Kidney glomerular epithelial cell (primary cell): Measurements from ENCODE around the gene LCP2.

ENCODE experiments used
- DNase-seq: peaks from one replicate; lab custom pipeline; 2025; lab: John Stamatoyannopoulos, UW

LCP2 gene

DNA sequence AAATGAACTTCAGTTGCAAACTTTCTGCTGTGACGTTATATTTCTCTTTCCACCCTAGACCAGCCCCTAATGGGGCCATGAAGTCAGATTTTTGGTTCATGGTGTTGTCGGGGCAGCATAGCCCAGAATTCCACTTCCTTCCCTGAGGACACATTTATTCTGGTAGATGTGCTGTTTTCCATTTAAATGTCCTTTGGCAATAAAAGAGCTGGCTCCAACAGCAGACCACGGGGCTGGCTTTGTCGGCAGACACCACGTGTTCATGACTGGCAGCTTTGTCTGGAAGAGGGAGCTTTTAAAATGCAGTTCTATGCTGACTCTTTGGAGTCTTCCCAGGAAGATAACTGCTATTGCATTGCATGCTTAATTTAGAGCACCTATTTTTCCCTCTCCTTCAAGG is 17.6 kb upstream of the LCP2 start:
- no peak for DNase-seq

DNA sequence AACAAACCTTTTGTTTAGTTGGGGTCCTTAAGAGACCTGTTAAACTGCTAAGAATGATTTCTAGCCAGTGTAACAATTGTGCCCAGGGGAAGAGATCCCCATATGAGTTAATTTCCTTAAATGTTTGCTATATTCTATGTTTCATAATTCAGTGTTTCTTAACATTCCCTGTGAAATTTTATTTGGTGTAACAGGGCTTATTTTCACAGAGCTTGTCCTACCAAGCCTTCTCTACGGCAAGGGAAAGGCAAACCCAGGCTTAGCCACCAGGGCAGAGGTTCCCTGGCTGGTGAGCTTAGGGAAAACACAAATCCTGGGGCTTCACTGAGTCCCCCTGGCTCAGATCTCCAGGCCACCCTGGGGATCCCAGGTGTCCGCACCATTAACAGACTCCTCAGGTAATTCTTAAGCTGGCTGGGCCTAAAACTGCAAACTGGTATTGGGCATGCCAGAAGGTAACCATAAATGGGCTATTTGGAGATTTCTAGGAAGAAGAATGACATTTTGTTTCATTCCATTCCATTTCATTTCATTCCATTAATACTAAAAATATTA is 17.0 kb upstream of the LCP2 start:
- DNase-seq = no peak

DNA sequence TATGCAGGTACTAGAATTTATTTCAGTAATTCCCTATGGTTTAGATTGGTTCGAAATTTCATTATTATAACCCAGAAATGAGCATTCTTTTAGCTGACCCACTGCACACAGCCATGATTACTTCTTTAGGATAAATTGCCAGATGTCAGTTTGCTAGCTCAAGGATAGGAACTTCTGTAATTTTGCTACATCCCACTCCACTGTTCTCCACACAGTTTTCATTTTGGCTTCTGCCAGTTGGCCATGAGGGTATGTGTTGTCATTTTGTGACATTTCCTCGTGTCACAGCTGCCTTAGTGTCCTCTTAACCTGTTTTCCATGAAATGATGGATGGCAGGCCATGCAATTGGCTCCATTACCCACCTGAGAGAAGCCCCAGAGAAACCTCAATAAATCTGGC is 16.2 kb upstream of the LCP2 start:
- no peak for DNase-seq

DNA sequence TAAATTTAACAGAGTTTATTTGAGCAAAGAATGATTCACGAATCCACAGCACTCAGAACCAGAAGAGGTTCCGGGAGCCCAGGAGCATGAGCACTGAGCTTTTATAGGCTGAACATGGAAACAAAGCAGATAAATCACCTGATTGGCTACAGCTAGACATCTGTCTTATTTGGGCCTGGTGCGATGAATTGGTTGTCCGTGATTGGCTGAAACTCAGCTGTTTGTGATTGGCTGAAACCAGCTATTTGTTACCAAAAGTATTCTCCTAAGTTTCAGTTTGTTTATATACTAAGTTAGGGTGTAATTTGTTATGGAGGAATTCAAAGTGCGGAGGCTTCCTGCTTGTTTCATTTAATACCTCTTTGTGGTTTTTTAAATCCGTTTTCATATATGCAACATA is 15.8 kb upstream of the LCP2 start:
- DNase-seq = no peak

DNA sequence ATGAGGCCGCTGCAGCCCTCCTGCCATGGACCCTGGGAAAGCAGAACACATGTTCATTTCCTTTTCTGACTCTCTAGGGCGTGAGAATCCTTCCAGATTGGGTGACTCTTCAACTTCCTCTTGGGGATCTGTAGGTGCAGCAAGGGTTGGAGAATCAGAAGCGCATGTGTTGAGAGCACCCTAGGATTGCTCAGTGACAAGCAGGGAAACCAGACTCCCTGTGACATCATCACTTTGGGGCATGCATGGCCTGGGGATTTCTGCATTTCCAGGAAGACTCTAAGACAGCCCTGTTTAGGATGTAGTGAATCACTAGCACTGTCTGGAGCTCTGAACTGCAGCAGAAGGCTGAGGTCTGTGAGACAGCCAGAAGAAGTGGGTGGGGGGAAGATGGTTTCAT is 15.1 kb upstream of the LCP2 start:
- peak; percentile 5 for DNase-seq

DNA sequence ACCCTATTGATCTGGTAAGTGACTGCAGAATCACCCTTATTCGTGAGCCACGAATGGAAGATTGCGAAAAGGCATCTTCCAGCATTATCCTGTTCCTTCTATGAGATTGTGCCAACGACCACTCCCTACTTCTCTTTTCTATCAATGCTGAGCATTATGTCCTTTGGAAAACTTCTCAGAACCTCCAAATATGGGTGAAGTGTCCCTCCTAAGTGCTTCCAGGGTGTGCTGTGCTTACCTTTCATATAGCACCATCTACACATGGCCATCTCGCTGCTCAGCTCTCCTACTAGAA is 14.7 kb upstream of the LCP2 start:
- DNase-seq = no peak

DNA sequence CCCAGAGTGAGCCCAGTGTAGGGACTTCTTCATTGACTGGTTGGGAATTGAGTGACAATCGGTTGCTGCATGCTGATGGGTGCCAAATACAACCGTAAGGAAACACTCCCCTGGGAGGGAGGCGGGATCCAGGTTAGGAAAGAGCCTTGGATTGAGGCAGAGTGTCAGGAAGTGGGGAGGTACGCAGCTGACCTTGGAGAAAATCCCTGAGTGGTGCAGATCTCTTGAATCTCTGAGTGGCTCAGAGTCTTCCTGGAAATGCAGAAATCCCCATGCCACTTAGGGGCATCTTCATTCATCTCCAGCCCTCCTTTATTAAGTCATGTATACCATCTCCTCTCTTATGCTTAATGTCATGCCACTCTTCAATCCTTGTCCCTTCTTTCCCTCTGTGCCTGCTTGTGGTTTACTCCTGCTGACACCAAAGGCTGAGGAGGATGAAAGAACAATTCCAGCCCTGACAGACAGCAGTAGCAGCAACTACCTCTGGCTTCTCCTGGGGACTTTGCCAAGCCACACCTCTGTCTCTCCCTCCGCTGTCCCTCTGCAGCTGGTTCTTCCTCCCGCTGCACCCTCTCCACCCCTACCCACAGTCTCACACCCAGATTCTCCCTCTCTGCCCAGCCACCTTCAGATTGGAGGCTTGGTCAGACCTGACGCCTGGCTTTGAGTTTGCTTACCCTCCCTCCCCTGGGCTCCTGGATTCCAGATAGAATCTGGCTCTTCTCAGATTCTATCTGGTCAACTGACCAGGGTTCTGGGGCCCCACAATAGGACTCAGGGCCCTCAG is 14.1 kb upstream of the LCP2 start:
- DNase-seq = no peak

DNA sequence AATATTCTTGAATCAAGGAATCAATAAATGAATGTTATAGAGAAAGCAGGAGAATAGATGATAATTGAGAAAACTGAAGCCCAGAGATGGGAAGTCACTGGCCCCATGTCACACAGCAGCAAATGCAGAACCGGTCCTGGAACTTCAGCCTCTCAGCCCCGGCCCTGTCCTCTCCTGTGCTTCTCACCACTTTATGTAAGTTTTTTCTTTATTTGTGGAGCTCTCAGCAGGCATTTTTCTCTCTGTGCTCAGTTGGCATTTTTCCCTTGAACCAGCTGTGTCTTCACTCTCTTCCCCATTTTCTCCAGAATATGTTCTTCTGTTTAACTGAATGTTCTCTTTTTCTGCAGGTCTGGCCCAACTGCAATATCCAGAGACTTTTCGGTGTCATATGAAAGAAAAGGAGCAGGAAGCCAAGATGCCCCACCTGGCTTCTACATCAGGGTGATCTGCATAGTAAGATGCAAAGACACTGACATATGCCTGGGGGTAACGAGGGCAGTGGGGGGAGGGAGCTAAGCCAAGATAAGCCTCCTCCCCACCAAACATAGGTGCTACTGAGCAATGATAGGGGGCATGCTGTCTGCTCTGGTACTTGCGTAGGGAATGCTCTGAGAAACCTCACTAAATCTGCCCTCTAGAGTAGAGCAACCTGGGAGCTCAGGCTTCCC is 12.8 kb upstream of the LCP2 start:
- no peak for DNase-seq

DNA sequence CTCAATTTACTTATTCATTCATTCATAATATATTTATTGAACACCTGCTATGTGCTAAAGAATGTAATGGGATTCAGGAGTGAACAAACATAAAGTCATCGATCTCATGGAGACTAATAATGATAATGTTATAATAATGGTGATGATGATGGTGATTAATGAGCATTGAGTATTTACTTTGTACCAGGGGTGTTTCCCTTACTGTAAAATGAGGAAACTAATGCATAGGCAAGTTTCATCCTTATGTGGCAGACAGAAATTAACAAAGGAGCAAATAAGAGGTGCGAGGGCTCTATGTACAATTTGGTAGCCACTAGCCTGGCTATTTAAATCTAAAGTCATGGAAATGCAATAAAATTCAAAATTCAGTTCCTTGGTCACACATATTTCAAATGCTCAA is 11.1 kb upstream of the LCP2 start:
- no peak for DNase-seq

DNA sequence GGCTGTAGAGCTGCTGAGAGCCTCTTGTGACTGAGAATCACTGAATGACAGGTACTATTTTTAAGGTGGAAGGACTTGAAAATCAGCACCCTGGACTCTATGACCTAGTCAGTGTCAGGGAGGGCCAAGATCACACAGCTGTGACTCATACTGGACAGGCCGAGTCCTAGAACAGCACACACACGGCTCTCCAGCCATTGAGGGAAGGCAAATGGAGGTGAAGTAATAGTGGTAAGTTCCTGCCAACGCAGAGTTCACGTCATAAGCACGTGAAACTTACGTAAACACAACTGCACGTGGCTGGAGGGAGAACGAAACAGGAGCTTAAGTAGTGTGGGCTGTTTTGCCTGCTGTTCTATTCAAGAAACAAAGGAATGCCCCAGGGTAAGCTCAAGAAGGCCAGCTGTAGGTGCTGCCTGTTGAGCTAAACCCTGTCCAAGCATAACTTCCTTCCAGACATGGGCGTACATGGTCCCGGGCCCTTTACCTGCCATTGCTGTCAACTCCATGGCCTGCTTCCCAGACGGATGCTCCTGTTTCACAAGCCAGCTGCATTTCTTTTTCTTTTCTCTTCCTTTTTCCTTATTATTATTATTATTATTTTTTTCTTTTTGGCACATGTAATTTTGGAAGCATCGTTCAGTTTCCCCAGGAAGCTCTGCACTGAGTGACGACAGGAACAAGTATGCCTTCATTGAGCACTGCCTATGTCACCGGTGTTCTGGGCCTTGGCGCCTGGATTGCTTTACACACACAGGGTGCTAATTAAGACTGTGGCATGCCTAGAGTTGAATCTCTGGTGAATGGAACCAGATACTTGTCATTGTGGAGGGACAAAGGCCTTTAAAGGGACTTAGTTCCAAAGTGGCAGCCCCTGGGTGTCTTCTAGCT is 10.2 kb upstream of the LCP2 start:
- no peak for DNase-seq

DNA sequence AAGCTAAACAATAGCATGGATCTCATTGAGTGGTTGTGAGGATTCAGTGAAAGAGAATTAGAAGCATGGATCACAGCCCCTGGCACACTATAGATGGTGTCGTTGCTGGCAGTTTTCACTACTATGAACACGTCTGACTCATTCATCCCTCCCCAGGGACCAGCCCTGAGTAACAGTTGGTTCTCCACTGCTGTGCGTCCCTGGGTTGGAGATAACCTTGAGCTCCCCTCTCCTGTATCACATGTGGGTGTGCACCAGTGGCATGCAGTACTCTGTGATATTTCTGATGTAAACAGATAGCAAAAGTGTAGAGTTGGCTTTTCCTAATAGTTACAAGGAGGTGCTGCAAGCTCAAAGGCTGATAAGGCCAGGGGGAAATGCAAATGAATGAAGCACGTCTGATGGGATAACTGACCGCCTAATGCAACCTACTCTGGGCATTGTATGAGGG is 8.8 kb upstream of the LCP2 start:
- no peak for DNase-seq

DNA sequence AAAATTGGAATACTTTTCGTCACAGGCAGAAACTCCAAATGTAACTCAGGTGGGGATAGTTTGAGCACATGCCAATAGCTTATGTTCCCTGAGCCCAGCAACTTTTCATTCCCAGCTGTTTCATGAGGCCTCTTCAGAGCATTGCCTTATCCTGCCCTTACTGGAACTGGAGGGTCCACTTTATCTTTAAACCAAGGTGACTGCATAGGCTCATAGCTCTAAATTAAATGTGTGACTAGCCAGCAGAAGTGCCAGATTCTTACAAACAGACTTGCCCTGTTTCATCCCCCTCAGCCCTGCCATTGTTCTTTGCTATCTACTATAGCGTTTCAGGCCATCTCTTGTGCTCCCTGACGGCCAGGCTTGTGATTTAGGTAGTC is 8.1 kb upstream of the LCP2 start:
- no peak for DNase-seq

DNA sequence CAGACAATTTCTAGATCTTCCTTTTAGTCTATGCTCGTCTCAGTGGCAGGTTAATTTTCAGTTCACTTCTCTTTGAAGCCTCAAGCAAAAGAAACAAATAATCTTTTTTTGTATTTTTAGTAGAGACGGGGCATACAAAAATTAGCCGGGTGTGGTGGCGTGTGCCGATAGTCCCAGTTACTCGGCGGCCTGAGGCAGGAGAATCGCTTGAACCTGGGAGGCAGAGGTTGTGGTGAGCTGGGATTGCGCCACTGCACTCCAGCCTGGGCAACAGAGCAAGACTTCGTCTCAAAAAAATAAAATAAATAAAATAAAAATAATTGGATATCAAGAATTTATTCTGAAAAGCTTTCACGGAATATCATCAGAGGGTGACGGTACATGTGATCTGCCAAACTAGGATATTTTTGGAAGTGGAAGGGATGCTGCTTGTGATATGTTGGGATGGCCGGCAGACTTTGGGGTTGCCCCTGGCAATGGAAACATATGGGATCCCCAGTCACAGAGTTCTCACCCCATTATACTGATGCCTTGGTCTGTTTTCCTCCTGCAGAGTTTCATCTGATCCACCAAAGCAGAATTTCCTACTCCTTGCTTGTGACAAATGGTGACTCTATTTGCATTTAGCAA is 7.6 kb upstream of the LCP2 start:
- no peak for DNase-seq

DNA sequence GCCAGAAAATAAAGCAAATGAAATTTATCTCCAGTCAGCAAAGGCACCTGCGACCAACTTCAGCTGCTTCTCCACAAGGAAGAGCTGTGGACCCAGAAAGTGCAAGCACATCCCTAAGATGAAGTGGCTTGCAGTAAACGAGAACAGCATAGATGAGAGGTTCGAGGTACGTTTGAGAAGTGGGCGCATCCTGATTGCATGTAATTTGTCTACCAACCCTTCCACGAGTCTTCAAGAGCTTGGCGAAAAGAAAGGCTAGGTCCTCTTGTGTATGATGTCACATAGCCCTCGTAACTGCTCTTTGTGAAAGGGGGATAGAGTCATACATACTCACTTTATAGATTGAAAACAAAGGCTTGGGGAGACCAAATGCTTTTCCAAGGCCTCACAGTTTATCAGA is 6.0 kb upstream of the LCP2 start:
- no peak for DNase-seq

DNA sequence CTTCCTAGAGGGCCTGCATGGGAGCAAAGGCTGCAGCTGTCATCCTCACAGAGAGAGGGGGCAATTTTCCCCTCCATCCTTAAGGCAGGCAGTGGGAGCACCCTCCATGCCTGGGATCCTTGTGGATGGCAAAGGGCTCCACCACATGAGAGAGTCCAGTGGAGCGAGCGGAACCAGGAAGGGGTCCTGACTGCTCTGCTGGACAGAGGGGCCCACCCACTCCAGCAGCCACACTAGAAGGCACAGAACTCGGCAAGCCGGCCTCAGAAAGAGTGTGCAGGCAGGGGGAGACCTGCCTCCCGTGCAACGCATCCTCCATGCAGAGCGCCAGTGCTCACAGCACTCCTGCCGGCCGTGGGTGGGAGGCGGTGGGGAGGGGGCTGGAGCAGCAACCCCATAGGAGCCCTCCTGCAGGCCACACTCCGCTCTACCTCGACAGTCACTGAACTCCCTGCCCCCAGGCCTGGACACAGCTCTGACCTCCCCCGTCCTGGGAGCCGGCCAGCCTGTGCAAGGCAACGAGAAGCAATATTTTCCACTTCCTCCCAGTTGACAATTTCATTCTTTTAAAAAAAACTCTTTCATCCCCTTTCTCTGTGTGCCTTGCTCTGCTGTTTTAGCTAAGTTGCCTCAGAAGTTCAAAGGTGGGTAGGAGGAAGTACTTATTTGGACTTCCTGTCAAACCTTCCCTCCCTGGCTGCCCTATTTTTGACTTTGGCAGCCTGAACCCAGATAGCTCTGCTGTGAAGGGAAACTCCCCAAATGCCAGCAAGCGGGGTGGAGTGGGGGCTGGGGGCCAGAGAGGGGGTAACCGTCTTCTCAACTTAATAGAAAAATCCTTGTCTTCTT is 5.3 kb upstream of the LCP2 start:
- DNase-seq = no peak

DNA sequence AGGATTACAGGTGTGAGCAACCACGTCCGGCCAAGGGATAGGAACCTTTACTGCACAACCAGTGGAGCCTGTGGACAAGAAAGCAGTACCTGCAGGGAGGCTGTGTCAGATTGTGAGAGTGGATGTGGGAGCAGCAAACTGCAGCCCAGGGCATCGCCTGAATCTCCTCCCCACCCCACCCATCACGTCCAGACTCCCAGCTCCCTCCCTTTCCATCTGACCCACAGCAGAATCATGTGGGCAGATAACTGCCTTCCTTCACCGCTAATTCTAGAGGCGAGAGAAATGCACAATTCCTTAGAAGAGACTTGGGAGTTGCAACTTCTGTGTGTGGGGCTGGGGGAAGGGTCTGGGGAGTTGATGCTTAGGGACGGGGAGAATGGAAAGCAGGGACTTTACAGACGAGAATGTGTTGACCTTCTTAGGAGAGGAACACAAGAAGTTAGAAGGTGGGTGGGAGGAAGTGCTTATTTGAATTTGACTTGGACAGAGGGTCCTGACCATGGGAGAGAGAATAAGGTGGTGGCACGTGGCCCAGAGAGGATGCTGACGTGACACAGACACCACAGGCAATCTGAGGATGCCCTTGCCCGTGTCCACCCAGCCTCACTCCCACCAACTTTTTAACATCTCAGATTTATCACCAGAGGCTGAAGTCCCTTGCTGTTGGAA is 4.5 kb upstream of the LCP2 start:
- no peak for DNase-seq

DNA sequence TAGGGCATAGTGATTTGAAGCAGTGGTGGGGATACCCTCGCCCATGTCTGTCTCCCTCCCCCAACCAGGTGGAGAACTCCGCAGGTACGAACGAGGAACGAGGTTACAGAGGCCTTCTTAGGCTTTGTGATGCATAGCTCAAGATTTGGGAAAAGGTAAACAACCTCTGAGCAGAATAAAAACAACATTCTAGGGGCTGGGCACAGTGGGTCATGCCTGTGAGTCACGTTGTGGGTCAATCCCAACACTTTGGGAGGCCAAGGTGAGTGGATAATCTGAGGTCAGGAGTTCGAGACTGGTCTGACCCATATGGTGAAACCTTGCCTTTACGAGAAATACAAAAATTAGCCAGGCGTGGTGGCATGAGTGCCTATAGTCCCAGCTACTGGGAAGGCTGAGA is 3.6 kb upstream of the LCP2 start:
- no peak for DNase-seq

DNA sequence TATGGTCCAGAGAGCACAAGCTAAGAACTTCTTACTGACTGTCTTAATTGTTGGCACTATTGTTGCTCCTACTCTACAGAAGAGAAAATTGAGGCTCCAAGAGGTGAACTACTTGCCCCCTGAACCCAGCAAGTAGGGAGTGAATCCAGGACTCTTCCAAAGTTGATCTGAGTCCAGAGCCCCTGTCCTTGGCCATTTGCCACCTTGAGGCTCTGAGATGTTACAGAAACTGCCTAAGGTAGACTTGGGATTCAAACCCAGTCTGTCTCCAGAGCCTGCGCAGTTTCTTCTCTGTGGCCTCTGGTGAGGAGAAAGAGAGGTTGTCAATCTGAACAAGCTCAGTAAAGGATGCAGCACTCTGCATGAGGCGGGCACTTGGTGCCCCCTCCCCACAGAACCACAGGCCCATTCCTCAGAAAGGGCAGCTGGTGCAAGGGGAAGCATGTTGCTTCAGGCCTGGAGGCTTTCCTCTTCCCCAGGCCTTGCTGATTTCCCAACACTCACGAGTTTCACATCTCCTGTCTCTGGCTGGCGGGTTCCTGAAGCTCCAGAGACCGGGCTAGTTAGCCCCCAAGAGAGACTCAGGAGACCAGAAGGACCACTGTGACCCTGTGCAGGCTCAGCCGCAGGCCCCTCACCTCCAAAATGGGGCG is 2.9 kb upstream of the LCP2 start:
- no peak for DNase-seq

DNA sequence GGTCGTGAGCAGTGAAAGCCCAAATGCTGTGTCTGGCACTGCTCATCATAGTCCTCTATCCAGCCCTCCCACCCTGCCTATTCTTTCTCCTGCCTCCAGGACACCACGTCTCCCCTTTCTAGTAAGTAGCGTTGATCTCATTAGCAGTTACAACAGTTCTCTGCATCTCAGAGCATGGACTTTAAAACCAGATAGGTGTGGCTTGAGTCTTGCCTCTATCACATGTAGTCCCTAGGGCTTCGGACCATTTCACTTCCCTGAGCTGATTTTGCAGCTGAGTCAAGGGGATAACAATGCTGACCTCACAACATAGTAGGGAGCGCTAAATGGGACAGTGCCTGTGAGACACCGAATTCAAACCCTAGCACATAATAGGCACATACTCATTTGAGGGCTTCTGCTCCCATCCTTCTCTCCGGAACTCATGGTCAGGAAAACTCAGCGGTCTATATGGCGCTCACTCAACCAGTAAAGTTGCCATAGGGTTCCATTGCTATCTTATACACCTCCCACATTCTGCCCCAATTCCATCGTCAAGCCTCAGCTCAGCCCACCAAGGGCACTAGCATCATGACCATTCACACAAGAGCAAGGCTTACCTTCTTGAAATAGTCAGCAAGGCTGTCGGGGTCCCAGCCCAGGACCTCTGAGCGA is 515 bp downstream of the LCP2 start:
- no peak for DNase-seq
